ENCODE data around the gene IL23R. TPM values are rescaled to one million over a fixed set of nuclear protein-coding genes. Genes with fewer than 3 reads are reported as not detected.

Gene IL23R
- total and polyA plus RNA-seq, 4 donors, result 0.06 to 0.20 (median 0.06) TPM; not detected in 1

DNA sequence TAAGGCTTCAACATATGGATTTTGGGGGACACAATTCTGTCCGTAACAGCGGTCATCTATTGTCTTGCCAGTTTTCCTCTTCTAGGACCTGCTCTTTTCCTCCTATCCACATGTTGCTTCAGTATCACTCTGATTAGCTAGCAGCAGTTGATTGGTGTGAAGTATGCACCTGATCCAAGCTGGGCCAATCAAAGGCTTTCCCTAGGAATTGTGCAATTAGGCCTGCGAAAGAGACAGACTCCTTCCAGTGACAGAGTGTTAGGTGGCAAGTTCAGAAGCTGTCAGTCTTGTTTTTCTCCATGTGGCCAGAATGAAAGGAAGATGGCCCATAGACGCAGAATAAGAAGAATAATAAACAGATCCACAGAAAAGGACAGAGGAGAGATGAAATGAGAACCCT lies 107.3 kb downstream of the IL23R start:
- 90% methylated on average over 2 of the region's 4 CpGs for WGBS (ENCODE audit: insufficient coverage)
- Histone ChIP-seq H3K27ac (ENCODE audit: low read depth, low read length) (no peak overlapping the region), H3K36me3 (ENCODE audit: control insufficient read depth, insufficient read depth, low read length) (no peaks in the 10 kb centered on the region), H3K27me3 (ENCODE audit: control insufficient read depth, insufficient read depth, low read length) (no peaks in the 10 kb centered on the region), H3K9me3 (ENCODE audit: control insufficient read depth, insufficient read depth, low read length) (peaks cover 1% of the 10 kb centered on the region), H3K4me3 (ENCODE audit: low read depth, low read length) (no peak overlapping the region), H3K4me1 (ENCODE audit: control insufficient read depth, insufficient read depth, low read length) (no peaks in the 10 kb centered on the region)
- DNase-seq (ENCODE audit: low read depth in 4 of 6, low spot score in 6 of 6), result no peak

DNA sequence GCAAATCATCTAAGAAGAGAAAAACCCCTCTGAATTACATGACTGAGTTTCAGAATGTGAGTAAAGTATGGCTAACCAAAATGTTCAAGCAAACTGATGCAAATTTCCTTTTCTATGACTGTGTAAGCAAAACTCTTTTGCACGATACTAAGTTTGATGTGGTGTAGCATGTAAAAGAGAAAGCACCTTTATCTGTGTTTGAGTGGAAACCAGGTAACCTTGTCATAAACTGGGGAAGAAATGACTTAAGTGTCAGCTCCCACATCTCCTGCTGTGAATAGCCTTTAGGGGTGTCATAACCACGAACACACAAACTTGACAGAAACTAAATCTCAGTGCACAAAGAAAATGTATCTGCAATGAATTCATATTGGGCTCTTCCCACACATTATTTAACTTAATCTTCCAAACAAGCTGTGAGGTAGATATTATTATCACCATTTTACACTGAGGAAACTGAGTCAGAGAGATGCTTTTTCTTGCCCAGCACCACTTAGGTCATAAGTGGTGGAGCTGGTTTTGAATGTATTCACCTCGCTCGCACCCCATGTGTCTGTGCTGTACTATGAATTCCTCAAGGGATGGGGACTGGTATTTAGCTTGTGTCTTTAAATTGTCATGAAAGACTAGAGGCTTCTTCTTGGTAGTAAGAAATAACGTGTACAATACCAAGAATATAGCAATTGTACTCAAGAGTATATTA lies 108.5 kb downstream of the IL23R start:
- H3K36me3 ChIP-seq (ENCODE audit: control insufficient read depth, insufficient read depth, low read length), result no peaks in the 10 kb centered on the region
- H3K4me1 ChIP-seq (ENCODE audit: control insufficient read depth, insufficient read depth, low read length), result no peaks in the 10 kb centered on the region
- H3K27ac ChIP-seq (ENCODE audit: low read depth, low read length), result no peak overlapping the region
- DNase-seq (ENCODE audit: low read depth in 4 of 6, low spot score in 6 of 6), result no peak
- peaks cover 1% of the 10 kb centered on the region for H3K9me3 ChIP-seq (ENCODE audit: control insufficient read depth, insufficient read depth, low read length)
- 80% methylated on average over 2 of the region's 5 CpGs for WGBS (ENCODE audit: insufficient coverage)
- H3K27me3 ChIP-seq (ENCODE audit: control insufficient read depth, insufficient read depth, low read length), result no peaks in the 10 kb centered on the region
- H3K4me3 ChIP-seq (ENCODE audit: low read depth, low read length), result no peak overlapping the region

DNA sequence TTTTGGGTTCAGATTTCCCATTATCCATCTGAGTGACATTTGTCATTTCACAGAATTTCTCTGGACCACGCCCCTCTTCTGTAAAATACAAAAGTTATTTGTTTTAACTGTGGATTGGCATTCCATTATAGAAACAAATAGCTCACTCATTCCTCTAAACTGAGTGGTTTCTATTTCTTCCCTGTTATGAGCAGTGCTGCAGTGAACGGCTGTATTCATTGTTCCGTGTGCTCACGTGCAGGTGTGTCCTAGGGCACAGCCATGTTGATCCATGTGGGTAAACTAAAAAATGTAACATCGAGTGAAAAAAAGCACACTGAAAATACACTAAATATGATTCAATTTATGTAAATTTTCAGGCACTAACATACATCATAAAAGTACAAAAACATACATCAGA lies 114.4 kb downstream of the IL23R start:
- Histone ChIP-seq H3K9me3 (ENCODE audit: control insufficient read depth, insufficient read depth, low read length) (no peaks in the 10 kb centered on the region), H3K27ac (ENCODE audit: low read depth, low read length) (no peak overlapping the region), H3K36me3 (ENCODE audit: control insufficient read depth, insufficient read depth, low read length) (no peaks in the 10 kb centered on the region), H3K4me3 (ENCODE audit: low read depth, low read length) (no peak overlapping the region), H3K27me3 (ENCODE audit: control insufficient read depth, insufficient read depth, low read length) (no peaks in the 10 kb centered on the region), H3K4me1 (ENCODE audit: control insufficient read depth, insufficient read depth, low read length) (no peaks in the 10 kb centered on the region)
- no peak for DNase-seq (ENCODE audit: low read depth in 4 of 6, low spot score in 6 of 6)
- no CpG with 5 or more reads among the region's 5 CpGs for WGBS (ENCODE audit: insufficient coverage)

GRCh38 chr1:67281244-67281643 lies 115.0 kb downstream of the IL23R start:
- H3K36me3 ChIP-seq (ENCODE audit: control insufficient read depth, insufficient read depth, low read length), result no peaks in the 10 kb centered on the region
- no peaks in the 10 kb centered on the region for H3K9me3 ChIP-seq (ENCODE audit: control insufficient read depth, insufficient read depth, low read length)
- no peak overlapping the region for H3K4me3 ChIP-seq (ENCODE audit: low read depth, low read length)
- no peaks in the 10 kb centered on the region for H3K27me3 ChIP-seq (ENCODE audit: control insufficient read depth, insufficient read depth, low read length)
- DNase-seq (ENCODE audit: low read depth in 4 of 6, low spot score in 6 of 6), result no peak
- no peak overlapping the region for H3K27ac ChIP-seq (ENCODE audit: low read depth, low read length)
- no CpG with 5 or more reads among the region's 3 CpGs for WGBS (ENCODE audit: insufficient coverage)
- no peaks in the 10 kb centered on the region for H3K4me1 ChIP-seq (ENCODE audit: control insufficient read depth, insufficient read depth, low read length)

GRCh38 chr1:67285780-67286488 lies 119.7 kb downstream of the IL23R start:
- Histone ChIP-seq H3K9me3 (ENCODE audit: control insufficient read depth, insufficient read depth, low read length) (no peaks in the 10 kb centered on the region), H3K27me3 (ENCODE audit: control insufficient read depth, insufficient read depth, low read length) (no peaks in the 10 kb centered on the region), H3K27ac (ENCODE audit: low read depth, low read length) (no peak overlapping the region), H3K36me3 (ENCODE audit: control insufficient read depth, insufficient read depth, low read length) (no peaks in the 10 kb centered on the region), H3K4me3 (ENCODE audit: low read depth, low read length) (no peak overlapping the region), H3K4me1 (ENCODE audit: control insufficient read depth, insufficient read depth, low read length) (no peaks in the 10 kb centered on the region)
- DNase-seq (ENCODE audit: low read depth in 4 of 6, low spot score in 6 of 6), result no peak
- WGBS (ENCODE audit: insufficient coverage), result 83% methylated on average over 3 of the region's 8 CpGs

GRCh38 chr1:67290236-67290635 lies 124.0 kb downstream of the IL23R start:
- no peaks in the 10 kb centered on the region for H3K36me3 ChIP-seq (ENCODE audit: control insufficient read depth, insufficient read depth, low read length)
- H3K4me1 ChIP-seq (ENCODE audit: control insufficient read depth, insufficient read depth, low read length), result no peaks in the 10 kb centered on the region
- H3K9me3 ChIP-seq (ENCODE audit: control insufficient read depth, insufficient read depth, low read length), result no peaks in the 10 kb centered on the region
- H3K4me3 ChIP-seq (ENCODE audit: low read depth, low read length), result no peak overlapping the region
- no peak overlapping the region for H3K27ac ChIP-seq (ENCODE audit: low read depth, low read length)
- WGBS (ENCODE audit: insufficient coverage), result 42% methylated on average over 2 of the region's 4 CpGs
- no peaks in the 10 kb centered on the region for H3K27me3 ChIP-seq (ENCODE audit: control insufficient read depth, insufficient read depth, low read length)
- DNase-seq (ENCODE audit: low read depth in 4 of 6, low spot score in 6 of 6), result no peak

GRCh38 chr1:67294836-67295617 lies 128.8 kb downstream of the IL23R start:
- Histone ChIP-seq H3K9me3 (ENCODE audit: control insufficient read depth, insufficient read depth, low read length) (no peaks in the 10 kb centered on the region), H3K4me1 (ENCODE audit: control insufficient read depth, insufficient read depth, low read length) (no peaks in the 10 kb centered on the region), H3K4me3 (ENCODE audit: low read depth, low read length) (no peak overlapping the region), H3K27ac (ENCODE audit: low read depth, low read length) (no peak overlapping the region), H3K27me3 (ENCODE audit: control insufficient read depth, insufficient read depth, low read length) (no peaks in the 10 kb centered on the region), H3K36me3 (ENCODE audit: control insufficient read depth, insufficient read depth, low read length) (no peaks in the 10 kb centered on the region)
- DNase-seq (ENCODE audit: low read depth in 4 of 6, low spot score in 6 of 6), result no peak
- WGBS (ENCODE audit: insufficient coverage), result 100% methylated on average over 2 of the region's 9 CpGs

- no peak overlapping the region for H3K4me3 ChIP-seq (ENCODE audit: low read depth, low read length)
- no peaks in the 10 kb centered on the region for H3K36me3 ChIP-seq (ENCODE audit: control insufficient read depth, insufficient read depth, low read length)
- no CpG with 5 or more reads among the region's 2 CpGs for WGBS (ENCODE audit: insufficient coverage)
- H3K9me3 ChIP-seq (ENCODE audit: control insufficient read depth, insufficient read depth, low read length), result no peaks in the 10 kb centered on the region
- H3K4me1 ChIP-seq (ENCODE audit: control insufficient read depth, insufficient read depth, low read length), result no peaks in the 10 kb centered on the region
- no peak for DNase-seq (ENCODE audit: low read depth in 4 of 6, low spot score in 6 of 6)
- H3K27me3 ChIP-seq (ENCODE audit: control insufficient read depth, insufficient read depth, low read length), result no peaks in the 10 kb centered on the region
- no peak overlapping the region for H3K27ac ChIP-seq (ENCODE audit: low read depth, low read length)
Observed at GRCh38 chr1:67298762-67299161, 132.5 kb downstream of the IL23R start.

- 87% methylated on average over 3 of the region's 7 CpGs for WGBS (ENCODE audit: insufficient coverage)
- DNase-seq (ENCODE audit: low read depth in 4 of 6, low spot score in 6 of 6), result no peak
- no peak overlapping the region for H3K27ac ChIP-seq (ENCODE audit: low read depth, low read length)
- H3K4me3 ChIP-seq (ENCODE audit: low read depth, low read length), result no peak overlapping the region
- H3K4me1 ChIP-seq (ENCODE audit: control insufficient read depth, insufficient read depth, low read length), result no peaks in the 10 kb centered on the region
- no peaks in the 10 kb centered on the region for H3K36me3 ChIP-seq (ENCODE audit: control insufficient read depth, insufficient read depth, low read length)
- H3K27me3 ChIP-seq (ENCODE audit: control insufficient read depth, insufficient read depth, low read length), result no peaks in the 10 kb centered on the region
- no peaks in the 10 kb centered on the region for H3K9me3 ChIP-seq (ENCODE audit: control insufficient read depth, insufficient read depth, low read length)
Observed at GRCh38 chr1:67299296-67299695, 133.0 kb downstream of the IL23R start.
